Breast epithelium (tissue), 4 donors: ENCODE data around the gene REX1BD. TPM values are rescaled to one million over a fixed set of nuclear protein-coding genes. Genes with fewer than 3 reads are reported as not detected.

Source experiments
- DNase-seq, 2 donors: peaks; one replicate each; pipeline ENCODE4 v3.0.0-alpha.2; 2019; ENCODE audit warnings: low spot score in 2 of 2
- H3K27ac ChIP-seq, 2 donors: fragments of 200-600 bp; sonication (generic) in 1 of 2; one replicate each; pipeline ENCODE4 v1.5.1; 2016 to 2019; ENCODE audit warnings: mild to moderate bottlenecking in 1 of 2
- H3K27me3 ChIP-seq, 2 donors: fragments of 200-600 bp; sonication (generic) in 1 of 2; one replicate each; pipeline versions ENCODE4 v1.5.1 to v1.6.0; 2017 to 2019; ENCODE audit warnings: control low read depth in 1 of 2, mild to moderate bottlenecking in 1 of 2
- H3K36me3 ChIP-seq: fragments of 200-600 bp; one replicate; pipeline ENCODE4 v1.5.1; 2019
- H3K4me1 ChIP-seq, 2 donors: fragments of 200-600 bp; sonication (generic); one replicate each; pipeline ENCODE4 v1.5.1; 2016 to 2019; ENCODE audit warnings: control low read depth in 1 of 2
- H3K4me3 ChIP-seq, 3 donors: fragments of 200-600 bp; sonication (generic); 1 replicate in 2 of 3; 2 replicates in 1 of 3; pipeline ENCODE4 v1.5.1; 2016 to 2019; ENCODE audit warnings: mild to moderate bottlenecking in 3 of 3, moderate library complexity in 2 of 3
- H3K9me3 ChIP-seq, 2 donors: fragments of 200-600 bp; sonication (generic) in 1 of 2; one replicate each; pipeline ENCODE4 v1.5.1; 2016 to 2019; ENCODE audit warnings: control low read depth in 1 of 2
- POLR2A ChIP-seq: fragments of 450-650 bp; IDR thresholded peaks from one replicate; pipeline ENCODE4 v1.6.1; 2016; ENCODE audit warnings: antibody characterized with exemption, mild to moderate bottlenecking, moderate library complexity
- POLR2AphosphoS5 ChIP-seq, 3 donors: sonication (generic); formaldehyde crosslinking; IDR thresholded peaks; one replicate each; pipeline ENCODE4 v1.6.1; 2017; ENCODE audit warnings: antibody characterized with exemption in 3 of 3
- intact Hi-C: fragments of 100-400 bp; cut with DNase I; formaldehyde crosslinking; loops from one replicate; pipeline ENCODE4 v1.15.1; 2023; ENCODE audit warnings: low total_unique reads
- total RNA-seq, 3 donors: library from RNA; depleted of rRNA; stranded (reverse); fragments of >200 nt; gene quantifications; one replicate each; pipeline ENCODE4 v1.1.0, GENCODE V29; 2016
- TF ChIP-seq, protein P1 (sequence below), 3 donors: fragments of 450-650 bp; IDR thresholded peaks; one replicate each; pipeline ENCODE4 v1.5.1; 2016 to 2017; ENCODE audit warnings: antibody characterized with exemption in 3 of 3, mild to moderate bottlenecking in 3 of 3, moderate library complexity in 3 of 3

The REX1BD gene
- total RNA-seq, 3 donors from 2014 or later = 99.8 to 117 (median 111) TPM

- Histone ChIP-seq H3K9me3 (no peaks in the 10 kb centered on the region), H3K27ac (peak within 1 kb of the TSS; percentile 84 to 95), H3K4me1 (peaks cover 0 to 12% of the 10 kb centered on the region in 2 donors), H3K4me3 (peak within 1 kb of the TSS; percentile 70 to 78 (median 74)), H3K36me3 (no peaks in the 10 kb centered on the region), H3K27me3 (no peaks in the 10 kb centered on the region)
- no peak for DNase-seq
- intact Hi-C loops = no loop called here
- TF ChIP-seq POLR2A (no peak), POLR2AphosphoS5 (IDR thresholded peaks at IDR 0.05) (peak in 2 of 3 donors; percentile 36 to 87)
- TF ChIP-seq, protein P1, sequence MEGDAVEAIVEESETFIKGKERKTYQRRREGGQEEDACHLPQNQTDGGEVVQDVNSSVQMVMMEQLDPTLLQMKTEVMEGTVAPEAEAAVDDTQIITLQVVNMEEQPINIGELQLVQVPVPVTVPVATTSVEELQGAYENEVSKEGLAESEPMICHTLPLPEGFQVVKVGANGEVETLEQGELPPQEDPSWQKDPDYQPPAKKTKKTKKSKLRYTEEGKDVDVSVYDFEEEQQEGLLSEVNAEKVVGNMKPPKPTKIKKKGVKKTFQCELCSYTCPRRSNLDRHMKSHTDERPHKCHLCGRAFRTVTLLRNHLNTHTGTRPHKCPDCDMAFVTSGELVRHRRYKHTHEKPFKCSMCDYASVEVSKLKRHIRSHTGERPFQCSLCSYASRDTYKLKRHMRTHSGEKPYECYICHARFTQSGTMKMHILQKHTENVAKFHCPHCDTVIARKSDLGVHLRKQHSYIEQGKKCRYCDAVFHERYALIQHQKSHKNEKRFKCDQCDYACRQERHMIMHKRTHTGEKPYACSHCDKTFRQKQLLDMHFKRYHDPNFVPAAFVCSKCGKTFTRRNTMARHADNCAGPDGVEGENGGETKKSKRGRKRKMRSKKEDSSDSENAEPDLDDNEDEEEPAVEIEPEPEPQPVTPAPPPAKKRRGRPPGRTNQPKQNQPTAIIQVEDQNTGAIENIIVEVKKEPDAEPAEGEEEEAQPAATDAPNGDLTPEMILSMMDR (IDR thresholded peaks at IDR 0.05) = no peak
Observed at GRCh38 chr19:18636969-18637629, 48.5 kb downstream of the REX1BD start, which contains the start of gene KLHL26. KLHL26 (plus strand) TSS chr19:18637028; CDS start chr19:18637055, 27 bp downstream.

- Histone ChIP-seq H3K4me3 (peak overlapping the region; percentile 70 to 78 (median 74)), H3K4me1 (peaks cover 0 to 12% of the 10 kb centered on the region in 2 donors), H3K9me3 (no peaks in the 10 kb centered on the region), H3K27ac (peak overlapping the region; percentile 84 to 95), H3K27me3 (no peaks in the 10 kb centered on the region), H3K36me3 (no peaks in the 10 kb centered on the region)
- TF ChIP-seq, protein P1 (IDR thresholded peaks at IDR 0.05) = no peak
- peak in 1 of 2 donors; percentile 57 for DNase-seq
- intact Hi-C loops = no loop called here
Observed at GRCh38 chr19:18637673-18638630, 49.4 kb downstream of the REX1BD start.

DNA sequence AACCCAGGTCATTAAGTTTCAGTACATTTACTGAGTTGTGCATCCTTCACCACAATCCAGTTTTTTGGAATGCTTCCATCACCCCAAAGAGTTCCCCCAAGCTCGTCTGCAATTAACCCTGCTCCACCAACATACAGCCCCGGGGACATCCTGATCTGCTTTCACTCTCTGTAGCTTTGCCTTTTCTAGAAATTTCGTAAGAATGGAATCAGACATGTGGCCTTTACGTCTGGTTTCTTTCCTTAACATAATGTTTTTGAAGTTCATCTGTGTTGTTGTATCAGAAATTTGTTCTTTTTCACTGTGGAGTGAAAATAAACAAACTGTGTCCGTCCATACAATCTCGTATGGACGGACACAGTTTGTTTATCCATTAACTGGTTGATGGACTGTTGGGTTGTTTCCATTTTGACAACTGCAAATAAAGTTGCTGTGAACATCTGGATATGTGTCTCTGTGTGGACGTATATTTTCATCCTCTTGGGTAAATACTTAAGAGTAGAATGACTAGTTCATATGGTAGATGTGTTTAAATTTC is 51.2 kb downstream of the REX1BD start:
- no peak overlapping the region for H3K27ac ChIP-seq
- TF ChIP-seq, protein P1 (IDR thresholded peaks at IDR 0.05) = no peak
- TF ChIP-seq POLR2AphosphoS5 (IDR thresholded peaks at IDR 0.05) = no peak
- no peak for TF ChIP-seq POLR2A
- no peak for DNase-seq
- H3K9me3 ChIP-seq = no peaks in the 10 kb centered on the region
- peaks cover 0 to 12% of the 10 kb centered on the region in 2 donors for H3K4me1 ChIP-seq
- H3K27me3 ChIP-seq = no peaks in the 10 kb centered on the region
- intact Hi-C loops = no loop called here
- no peaks in the 10 kb centered on the region for H3K36me3 ChIP-seq
- H3K4me3 ChIP-seq = no peak overlapping the region

Other genes with a start within 250 kb of the REX1BD start
- 10 to 100 TPM; 22.5 to 29.2 (median 25.9) TPM for gene PGPEP1, start 248.2 kb upstream of the REX1BD start, total RNA-seq
- 10 to 100 TPM in 1 of 3 donors, 1 to 10 TPM in 2; 2.7 to 60.3 (median 9.2) TPM for gene GDF15, start 202.6 kb upstream of the REX1BD start, total RNA-seq
- gene LRRC25, start 191.2 kb upstream of the REX1BD start, total RNA-seq = 10 to 100 TPM in 1 of 3 donors, 1 to 10 TPM in 2; 3.9 to 27.2 (median 7.2) TPM
- 10 to 100 TPM; 29.4 to 71.8 (median 46.7) TPM for gene SSBP4, start 169.4 kb upstream of the REX1BD start, total RNA-seq
- 10 to 100 TPM in 2 of 3 donors, 1 to 10 TPM in 1; 7.4 to 42.9 (median 40.2) TPM for gene ISYNA1, start 150.7 kb upstream of the REX1BD start, total RNA-seq
- 10 to 100 TPM; 13.0 to 22.3 (median 15.7) TPM for gene ELL, start 66.7 kb upstream of the REX1BD start, total RNA-seq
- gene FKBP8, start 45.2 kb upstream of the REX1BD start, total RNA-seq = 100 to 1,000 TPM; 214 to 336 (median 294) TPM
- gene KXD1, start 30.9 kb upstream of the REX1BD start, total RNA-seq = 100 to 1,000 TPM in 2 of 3 donors, 10 to 100 TPM in 1; 92.6 to 140 (median 139) TPM
- 100 to 1,000 TPM; 729 to 865 (median 831) TPM for gene UBA52, start 16.9 kb upstream of the REX1BD start, total RNA-seq
- gene CRLF1, start 18.0 kb downstream of the REX1BD start, total RNA-seq = 10 to 100 TPM in 2 of 3 donors, 1 to 10 TPM in 1; 5.6 to 68.6 (median 21.0) TPM
- 1 to 10 TPM in 2 of 3 donors, not detected in 1; 1.2 to 2.3 TPM for gene TMEM59L, start 24.1 kb downstream of the REX1BD start, total RNA-seq
- gene KLHL26, start 48.2 kb downstream of the REX1BD start, total RNA-seq = 10 to 100 TPM in 2 of 3 donors, 1 to 10 TPM in 1; 7.0 to 18.1 (median 14.7) TPM
- gene CRTC1, start 94.9 kb downstream of the REX1BD start, total RNA-seq = 1 to 10 TPM; 4.8 to 6.1 (median 5.9) TPM
- 1 to 10 TPM; 1.0 to 4.9 (median 2.2) TPM for gene COMP, start 202.5 kb downstream of the REX1BD start, total RNA-seq
- gene UPF1, start 243.2 kb downstream of the REX1BD start, total RNA-seq = 10 to 100 TPM; 59.8 to 83.6 (median 75.2) TPM